HS-5 (cell line): ENCODE data around the gene CTNNA3.

ENCODE experiments used
- DNase-seq: peaks from one replicate; pipeline ENCODE4 v3.0.0-alpha.2; 2012; ENCODE audit warnings: low read depth

CTNNA3 gene

GRCh38 chr10:66649626-66650025 is 1046.4 kb downstream of the CTNNA3 start:
- DNase-seq, result no peak

DNA sequence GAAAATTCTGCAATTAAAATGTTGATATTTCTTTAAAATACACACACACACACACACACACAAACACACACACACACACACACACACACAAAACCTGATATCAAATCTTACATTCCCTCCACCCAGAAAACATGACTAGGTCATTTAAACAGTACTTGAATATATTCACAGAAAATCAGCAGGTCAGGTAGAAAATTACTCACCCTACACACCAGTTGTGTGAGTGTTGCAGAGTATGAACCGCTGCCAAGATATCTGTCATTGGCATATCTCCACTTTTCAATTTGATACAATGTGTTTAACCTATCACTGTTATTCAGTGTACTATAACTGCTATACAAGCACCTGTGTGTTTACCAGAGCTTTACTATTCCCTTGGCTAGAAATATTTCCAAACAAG is 1053.8 kb downstream of the CTNNA3 start:
- DNase-seq, result no peak

DNA sequence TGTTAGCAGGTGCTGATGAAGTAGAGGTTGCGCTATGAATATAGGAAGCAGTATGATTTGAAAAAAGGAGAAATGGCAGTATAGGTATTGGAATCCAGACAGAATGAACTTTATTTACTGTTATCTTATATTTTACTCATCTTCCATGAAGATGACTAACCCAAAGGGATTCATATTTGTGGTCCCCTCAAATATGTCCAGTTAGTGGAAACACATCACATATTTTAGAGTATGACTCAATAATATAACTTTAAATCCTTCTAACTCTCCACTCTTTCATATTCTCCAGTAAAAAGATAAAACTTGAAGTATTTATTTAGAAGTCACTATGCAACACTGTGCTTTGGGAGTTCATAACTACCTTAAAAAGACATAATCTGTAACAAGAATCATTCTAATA is 1056.6 kb downstream of the CTNNA3 start:
- peak; percentile 66 for DNase-seq

DNA sequence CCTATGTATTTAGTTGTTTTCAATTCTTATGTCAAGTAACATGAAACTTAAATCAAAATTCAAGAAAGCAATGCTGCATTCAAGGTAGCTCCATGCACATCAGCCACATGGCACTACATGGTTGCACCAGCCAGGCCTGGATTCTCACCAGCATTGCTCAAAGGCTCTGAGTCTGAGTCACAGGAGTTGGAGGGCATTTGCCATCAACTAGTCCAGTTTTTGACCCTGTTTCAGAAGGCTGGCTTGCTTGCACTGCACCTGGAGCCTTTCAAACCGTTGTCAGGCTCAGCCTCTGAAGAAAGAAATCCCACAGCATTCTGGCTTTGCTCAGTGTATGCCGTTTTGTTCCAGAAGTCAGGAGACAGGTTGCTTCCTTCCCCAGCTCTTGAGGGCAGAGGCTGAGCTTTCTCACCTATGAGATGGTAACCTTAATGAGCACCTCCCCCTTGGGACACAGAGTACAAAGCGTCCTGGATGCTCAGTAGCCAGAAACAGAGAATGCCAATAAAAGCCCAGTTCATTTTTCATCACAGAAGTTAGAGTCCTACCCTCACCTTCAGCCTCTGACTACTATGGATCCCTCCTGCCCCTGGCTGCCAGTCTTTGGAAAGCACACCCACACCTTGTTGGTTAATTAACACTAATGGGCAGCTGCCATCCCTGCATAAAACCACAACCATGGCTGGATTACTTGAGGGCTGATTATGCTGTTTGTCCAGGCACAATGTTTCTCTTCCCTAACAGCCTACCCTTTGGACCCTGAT is 1058.5 kb downstream of the CTNNA3 start:
- no peak for DNase-seq

- DNase-seq, result peak; percentile 44
Measured at GRCh38 chr10:66629996-66630395, 1066.0 kb downstream of the CTNNA3 start.

GRCh38 chr10:66627156-66627555 is 1068.8 kb downstream of the CTNNA3 start:
- no peak for DNase-seq

GRCh38 chr10:66625709-66626590 is 1070.0 kb downstream of the CTNNA3 start:
- DNase-seq, result no peak

- no peak for DNase-seq
Measured at GRCh38 chr10:66622050-66622449, 1073.9 kb downstream of the CTNNA3 start.

DNA sequence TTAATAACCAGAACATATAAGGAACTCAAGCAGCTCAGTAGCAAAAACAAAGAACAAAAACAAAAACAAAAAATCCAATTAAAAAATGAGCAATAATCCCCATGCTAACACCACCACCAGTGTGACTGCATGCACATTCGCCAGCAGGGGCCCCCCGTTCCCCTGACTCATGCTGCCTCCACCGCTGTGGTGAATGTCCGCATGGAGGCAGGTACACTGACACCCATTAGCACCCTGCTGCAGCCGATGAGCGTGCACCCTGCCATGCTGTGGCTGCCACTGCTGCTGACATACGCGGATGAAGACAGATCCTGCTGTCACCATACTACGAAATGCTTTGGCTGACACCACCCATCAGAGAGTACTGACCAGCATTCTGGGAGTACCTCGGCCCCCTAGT is 1091.8 kb downstream of the CTNNA3 start:
- no peak for DNase-seq

- peak; percentile 67 for DNase-seq
Measured at GRCh38 chr10:66591865-66592264, 1104.1 kb downstream of the CTNNA3 start.

- no peak for DNase-seq
Measured at GRCh38 chr10:66587680-66588050, 1108.3 kb downstream of the CTNNA3 start.

GRCh38 chr10:66586897-66587679 is 1108.9 kb downstream of the CTNNA3 start:
- DNase-seq, result no peak

- DNase-seq, result no peak
Measured at GRCh38 chr10:66586073-66586472, 1109.9 kb downstream of the CTNNA3 start.

- DNase-seq, result no peak
Measured at GRCh38 chr10:66575251-66575855, 1120.6 kb downstream of the CTNNA3 start.

GRCh38 chr10:66572700-66573099 is 1123.3 kb downstream of the CTNNA3 start:
- DNase-seq, result no peak

GRCh38 chr10:66565999-66566398 is 1130.0 kb downstream of the CTNNA3 start:
- DNase-seq, result no peak

DNA sequence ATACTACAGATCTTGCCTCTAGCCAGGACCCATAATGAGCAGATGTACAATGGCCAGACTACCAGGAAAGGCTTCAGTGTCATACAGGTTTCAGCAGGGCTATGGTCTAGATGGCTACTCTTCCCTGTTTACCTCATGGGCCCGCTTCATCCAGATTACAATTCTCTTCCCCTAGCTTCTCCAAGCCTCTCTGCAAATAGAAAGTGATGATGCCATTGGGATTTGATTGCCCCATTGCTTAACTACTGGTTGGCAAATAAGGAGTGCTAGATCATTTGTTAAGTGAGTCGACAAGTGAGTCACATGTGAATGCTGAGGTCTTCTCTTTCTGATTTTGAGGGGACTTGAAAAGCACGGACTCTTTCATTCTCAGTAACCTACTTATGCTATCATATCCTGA is 1131.7 kb downstream of the CTNNA3 start:
- DNase-seq, result peak; percentile 19

DNA sequence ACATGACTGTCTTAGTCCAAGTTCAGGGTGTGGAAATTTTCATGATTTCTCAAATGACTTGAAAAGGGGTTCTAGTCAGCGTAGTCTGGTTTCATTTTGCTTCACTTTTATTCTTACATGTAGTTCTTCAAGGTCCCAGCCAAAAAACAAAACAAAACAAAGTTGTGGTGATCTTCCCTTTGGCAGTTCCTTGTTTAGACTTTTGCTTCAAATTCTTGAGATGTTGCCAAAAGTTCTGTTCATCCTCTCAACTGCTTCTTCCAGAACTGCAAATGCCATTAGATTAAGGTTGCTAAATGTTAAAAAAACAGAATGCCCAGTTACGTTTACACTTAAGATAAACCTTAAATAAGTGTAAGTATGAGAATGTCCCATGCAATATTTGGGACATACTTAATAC is 1140.9 kb downstream of the CTNNA3 start:
- no peak for DNase-seq

DNA sequence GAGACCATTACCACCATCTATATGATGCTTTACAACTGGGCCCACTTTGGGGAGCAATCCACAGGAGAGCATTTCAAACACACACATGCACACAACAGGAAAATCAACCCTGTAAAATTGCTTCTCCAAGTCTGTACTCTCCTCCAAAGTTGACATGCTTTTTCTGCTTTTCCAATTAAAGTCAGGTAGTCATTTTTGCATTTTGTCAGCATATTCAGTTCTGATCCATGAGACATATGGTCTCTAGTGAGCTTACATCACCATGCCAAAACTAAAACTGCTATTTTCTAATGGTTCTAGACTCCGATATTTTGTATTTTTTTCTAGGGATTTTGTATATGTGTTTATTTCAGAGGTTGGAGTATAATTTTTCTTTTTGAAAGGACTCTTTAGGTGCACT is 1143.7 kb downstream of the CTNNA3 start:
- DNase-seq, result no peak

- no peak for DNase-seq
Measured at GRCh38 chr10:66550351-66550750, 1145.6 kb downstream of the CTNNA3 start.

- DNase-seq, result no peak
Measured at GRCh38 chr10:66538908-66539307, 1157.1 kb downstream of the CTNNA3 start.

GRCh38 chr10:66538371-66538770 is 1157.6 kb downstream of the CTNNA3 start:
- DNase-seq, result no peak
